Stimulated activated CD4-positive, alpha-beta T cell treated with anti-CD3 and anti-CD28 coated beads, Interleukin-15, amount 100 ng/mL, for 24 hours (primary cell): Measurements from ENCODE around the gene NACC2.

ENCODE experiments used
- DNase-seq: peaks from one replicate; pipeline ENCODE4 v3.0.0-alpha.2; 2020

The NACC2 gene

DNA sequence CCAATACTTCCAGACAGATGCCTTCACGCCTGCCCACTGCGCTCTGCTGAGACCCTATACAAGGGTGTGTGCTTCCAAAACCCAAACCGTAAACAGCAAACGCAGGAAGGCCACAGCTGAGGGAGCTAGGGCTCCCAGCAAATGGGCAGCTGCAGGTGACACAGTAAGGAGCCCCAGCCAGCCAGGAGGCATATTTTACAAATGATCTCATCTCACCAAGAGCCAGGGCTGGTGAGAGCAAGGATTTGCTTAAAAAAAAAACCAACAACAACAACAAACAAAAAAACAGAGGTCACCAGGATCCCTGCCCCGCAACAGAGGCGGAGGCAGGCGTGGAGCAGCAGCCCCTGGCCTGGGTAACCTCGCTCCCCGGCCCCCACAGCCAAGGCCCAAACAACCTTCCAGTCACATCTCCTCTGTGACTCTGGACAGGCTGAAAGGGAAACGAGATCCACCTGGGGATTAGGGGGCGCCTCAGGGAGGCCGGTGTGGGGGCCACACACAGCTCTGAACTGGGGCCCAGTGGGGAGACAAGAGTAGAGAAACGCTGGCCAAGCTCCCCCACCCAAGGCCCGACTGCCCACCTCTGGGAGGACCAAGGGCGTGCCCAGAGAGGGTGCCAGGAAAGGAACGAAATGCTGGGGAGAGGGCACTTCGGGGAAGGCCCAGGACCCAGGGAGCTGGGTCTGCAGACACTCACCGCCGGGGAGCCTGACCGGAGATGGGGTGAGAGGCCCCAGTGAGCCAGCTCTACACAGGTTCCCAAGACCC lies 3.3 kb downstream of the NACC2 start:
- DNase-seq = no peak

DNA sequence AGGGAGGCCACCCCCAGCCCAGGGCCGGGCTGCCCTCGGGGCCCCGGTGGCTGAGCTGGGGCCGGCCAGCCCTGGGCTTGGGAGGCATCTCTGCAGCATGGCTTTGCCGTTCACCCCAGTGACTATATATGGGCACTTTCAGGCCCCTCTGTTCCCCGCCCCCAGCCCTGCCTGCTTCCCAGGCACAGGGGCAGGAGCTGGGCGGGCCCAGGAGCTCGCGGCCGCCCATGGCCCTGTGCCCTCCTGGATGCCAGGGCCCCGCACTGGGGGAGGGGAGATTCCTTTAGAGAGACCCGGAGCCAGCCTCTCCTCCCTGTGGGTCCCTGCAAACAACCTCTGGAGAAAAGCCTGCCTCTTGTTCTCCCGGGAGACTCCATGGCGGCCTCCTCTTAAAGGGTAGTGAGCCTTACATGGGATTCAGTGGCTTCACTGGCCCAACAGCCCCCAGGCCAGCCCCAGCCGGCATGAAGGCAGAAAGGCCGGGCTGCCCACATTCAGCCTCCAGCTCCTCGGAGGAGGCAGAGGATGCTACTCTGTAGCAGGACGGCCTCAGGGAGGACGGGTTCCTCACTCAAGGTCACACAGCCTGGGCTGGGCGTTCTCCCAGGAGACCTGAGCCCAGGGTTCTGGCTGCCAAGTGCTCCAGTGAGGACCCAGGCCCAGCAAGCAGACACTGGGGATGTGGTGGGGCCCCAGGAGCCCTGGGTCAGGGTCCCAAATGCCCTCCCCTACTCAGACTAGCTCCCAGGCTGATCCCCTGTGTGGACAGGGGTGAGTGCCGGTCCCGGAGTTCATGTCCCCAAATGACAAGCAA lies 4.1 kb downstream of the NACC2 start:
- no peak for DNase-seq

GRCh38 chr9:136090056-136090735 lies 4.9 kb downstream of the NACC2 start:
- DNase-seq = no peak

GRCh38 chr9:136089697-136090045 lies 5.4 kb downstream of the NACC2 start:
- no peak for DNase-seq

DNA sequence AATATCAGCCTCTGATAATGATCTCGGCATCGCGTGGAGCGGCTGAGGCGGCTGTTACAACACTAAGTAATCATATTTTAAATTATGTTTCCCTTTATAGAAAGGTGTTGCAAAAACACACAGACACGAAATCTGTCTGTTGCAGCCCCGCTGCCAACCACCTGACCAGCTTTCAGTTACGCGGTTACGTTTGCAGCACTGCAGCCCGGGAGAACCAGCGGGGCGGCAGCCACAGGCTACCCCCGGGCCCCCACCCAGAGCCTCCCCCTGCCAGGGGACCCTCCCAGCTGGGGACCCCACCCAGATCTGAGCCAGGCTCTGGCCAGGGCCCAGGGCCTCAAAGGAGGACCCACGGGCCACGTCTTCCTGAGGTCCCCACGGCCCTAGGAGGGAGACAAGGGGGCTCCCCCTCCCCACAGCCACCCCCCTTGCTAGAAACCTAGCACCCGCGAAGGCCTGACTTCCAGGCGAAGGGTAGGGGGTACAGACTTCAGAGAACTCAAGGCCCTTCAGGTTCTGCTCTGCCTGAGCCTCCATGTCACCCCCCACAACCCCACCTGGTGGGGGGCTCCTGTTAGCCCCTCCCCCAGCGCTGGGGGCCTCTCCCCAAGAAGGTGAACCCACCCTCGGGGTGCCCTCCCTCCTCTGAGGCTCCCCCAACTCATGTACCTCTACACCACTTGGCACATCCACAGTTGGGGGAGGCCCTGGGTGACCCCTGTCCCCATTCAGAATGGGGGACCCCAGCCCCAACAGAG lies 6.0 kb downstream of the NACC2 start:
- no peak for DNase-seq

DNA sequence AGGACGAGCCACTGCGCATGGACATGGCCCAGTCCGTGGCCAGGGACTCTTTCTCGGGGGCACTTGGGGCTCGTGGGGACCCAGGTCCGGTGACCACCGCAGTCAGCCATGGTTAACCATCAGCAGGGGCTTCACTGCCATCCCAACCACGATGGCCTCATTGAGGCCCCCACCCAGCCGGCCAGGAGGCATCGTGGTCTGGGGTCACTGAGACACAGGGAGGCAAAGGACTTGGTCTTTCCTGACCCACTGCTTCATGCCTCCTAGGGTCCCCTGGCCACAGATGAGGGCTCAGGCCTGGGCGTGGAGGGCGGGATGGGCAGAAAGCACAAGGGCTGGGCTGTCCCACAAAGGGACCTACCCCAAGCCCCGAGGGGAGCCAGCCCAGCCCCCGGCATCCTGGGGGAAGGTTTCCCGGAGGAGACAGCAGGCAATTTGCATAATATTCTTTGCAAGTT lies 6.6 kb downstream of the NACC2 start:
- no peak for DNase-seq

DNA sequence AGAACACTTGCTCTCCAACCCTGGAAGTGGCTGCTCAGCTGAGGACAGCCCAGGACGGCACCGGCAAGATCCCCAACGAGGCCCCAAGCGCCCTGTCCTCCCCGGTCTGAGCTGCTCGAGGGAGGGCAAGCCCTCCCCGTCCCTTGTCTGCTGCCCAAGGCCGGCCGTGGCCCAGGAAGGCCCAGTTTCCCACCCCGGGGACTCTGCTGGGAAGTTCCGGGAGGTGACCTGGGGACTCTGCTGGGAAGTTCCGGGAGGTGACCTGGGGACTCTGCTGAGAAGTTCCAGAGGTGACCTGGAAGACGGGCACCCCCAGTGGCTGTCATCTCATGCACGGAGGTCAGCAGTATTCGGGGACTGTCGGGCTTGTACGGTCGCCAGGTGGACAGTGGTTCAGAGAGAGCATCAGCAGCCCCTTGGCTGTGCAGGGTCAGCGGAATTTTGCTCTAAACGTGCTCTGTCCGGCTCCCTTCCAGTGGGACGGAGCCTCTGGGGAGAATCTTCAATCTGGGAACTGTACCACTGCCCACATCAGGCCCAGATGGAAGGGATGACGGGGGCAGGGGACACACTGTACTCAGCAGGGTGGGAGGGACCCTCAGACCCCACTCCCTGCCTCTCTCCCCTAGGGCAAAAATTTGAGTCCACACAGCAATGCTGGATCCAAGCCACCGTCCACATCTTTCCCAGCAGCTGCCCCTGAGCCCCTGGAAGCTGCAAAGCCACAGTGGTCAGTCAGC lies 7.2 kb downstream of the NACC2 start:
- DNase-seq = no peak

DNA sequence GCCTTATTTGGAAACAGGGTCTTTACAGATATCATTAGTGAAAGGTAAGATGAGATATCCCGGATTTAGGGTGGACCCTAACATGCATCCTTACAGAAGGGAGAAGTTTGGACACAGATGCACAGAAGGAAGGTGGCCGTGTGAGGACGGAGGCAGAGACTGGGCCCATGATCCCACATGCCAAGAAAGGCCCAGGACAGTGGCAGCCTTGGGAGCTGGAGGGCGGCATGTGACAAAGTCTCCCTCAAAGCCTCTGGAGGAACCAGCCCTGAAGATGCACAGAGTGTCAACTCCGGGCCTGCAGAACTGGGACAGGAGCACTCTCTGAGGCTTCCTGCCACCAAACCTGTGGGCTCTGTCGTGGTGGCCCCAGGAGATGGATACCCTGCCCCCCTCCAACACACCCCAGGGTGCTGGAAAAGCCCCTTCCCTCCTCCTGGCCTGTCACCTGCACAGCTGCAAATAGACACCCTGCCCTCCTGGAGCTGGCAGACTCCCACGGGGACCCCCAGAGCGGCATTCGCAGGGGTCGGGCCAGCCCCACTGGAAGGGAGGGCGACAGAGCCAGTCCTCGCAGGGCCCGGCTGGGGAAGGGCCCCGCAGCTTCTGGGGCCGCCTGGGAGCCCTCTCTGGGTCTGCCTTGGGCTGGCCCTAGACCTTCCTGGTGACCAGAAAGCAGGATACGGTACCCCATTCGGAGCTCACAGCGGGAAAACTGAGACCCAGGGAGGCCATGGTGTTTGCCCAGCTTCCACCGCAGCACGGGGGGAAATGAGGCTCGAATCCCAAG lies 7.9 kb downstream of the NACC2 start:
- no peak for DNase-seq

- no peak for DNase-seq
Measured at GRCh38 chr9:136086213-136086881, 8.7 kb downstream of the NACC2 start.

DNA sequence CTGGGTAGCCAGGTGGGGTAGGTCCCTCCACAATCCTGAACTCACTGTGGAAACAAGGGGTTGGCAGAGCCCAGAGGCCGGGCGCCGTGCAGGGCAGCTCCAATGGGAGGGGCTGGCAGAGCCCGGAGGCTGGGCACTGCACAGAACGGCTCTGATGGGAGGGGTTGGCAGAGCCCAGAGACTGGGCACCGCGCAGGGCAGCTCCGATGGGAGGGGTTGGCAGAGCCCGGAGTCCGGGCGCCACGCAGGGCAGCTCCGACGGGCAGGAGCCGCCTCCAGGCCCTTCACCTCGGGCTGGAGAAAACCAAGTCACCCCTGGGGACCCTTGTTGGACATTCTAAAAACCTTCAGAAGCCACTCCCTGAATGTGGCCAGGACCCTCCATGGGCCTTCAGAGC lies 9.3 kb downstream of the NACC2 start:
- no peak for DNase-seq

DNA sequence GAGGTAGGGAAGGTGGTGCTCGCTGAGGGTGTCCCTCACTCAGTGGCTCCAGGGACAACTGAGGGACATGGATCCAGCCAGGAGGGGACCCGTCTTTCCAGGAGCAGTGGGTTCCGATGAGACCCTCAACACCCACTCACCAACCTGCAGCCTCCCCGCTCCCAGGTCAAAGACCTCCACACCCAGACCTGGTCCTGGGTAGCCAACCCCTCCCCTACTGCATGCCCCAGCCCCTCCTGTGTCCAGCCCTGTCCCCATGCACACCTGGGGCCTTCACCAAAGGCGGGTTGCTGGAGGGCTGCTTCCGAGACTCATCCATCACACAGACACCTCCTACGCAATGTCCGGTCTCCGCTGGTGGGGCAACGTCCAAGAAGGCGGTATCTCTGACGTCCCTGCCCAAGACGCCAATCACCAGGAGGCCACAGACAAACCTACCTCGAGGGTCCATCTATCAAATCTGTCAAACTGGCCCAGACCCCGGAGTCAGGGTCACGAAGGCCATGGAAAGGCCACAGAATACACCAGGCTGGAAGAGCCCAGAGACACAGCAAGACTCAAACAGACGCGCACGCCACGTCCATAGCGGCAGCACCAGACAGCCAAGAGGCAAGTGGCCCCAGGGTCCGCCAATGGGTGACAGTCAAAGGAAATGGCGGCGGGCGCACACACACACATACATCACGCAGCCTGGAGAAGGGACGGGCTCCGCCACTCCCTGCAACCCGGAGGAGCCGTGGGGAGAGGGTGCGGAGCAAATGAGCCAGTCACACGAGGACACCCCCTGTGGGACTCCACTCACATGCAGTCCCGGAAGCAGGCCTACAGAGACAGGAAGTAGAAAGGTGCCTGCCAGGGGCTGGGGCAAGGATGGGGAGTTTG lies 10.8 kb downstream of the NACC2 start:
- no peak for DNase-seq

- no peak for DNase-seq
Measured at GRCh38 chr9:136083558-136084062, 11.5 kb downstream of the NACC2 start.

DNA sequence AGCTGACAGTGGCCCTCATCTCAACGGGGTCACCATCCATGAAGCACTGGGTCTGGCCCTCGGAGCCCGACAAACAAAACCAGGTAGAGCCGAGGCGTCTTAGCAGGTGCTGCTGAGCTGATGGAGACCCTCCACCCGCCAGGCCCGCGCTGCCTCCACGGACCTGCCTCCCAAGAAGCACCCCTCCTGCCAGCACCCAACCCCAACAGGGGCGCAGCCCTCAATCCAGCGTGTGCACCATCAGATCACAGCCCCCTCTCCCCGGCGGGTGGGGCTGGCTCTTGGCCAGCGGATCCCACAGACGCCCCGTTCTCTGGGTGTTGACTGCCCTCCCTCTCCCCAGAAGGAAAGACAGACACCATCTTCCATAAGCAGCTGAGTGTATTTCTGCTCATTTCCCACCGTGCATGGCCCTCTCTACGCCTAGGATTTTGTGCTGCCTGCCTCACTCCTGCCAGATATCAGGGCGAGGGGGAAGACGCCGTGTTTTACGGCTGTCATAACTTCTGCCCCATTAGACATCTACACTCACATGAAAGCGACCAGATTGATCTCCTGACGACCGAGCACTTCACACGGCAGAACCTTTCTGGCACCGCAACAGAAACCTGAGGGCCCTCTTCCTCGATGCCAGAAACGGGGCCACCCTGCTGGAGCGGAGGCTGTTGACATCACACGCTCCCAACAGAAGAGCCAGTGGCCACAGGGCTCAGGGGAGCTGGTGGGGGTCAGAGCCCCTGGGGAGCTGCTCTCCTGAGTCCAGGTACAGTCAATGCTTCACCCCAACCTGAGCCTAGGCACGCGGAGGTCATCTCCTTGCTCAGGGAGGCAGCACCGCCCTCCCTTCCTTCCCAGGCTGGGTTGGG lies 12.4 kb downstream of the NACC2 start:
- DNase-seq = no peak

- DNase-seq = no peak
Measured at GRCh38 chr9:136081826-136082495, 13.1 kb downstream of the NACC2 start.

GRCh38 chr9:136081113-136081825 lies 13.8 kb downstream of the NACC2 start:
- DNase-seq = no peak

- DNase-seq = no peak
Measured at GRCh38 chr9:136080716-136081112, 14.4 kb downstream of the NACC2 start.

- DNase-seq = no peak
Measured at GRCh38 chr9:136079916-136080246, 15.2 kb downstream of the NACC2 start.
